H7 (cell line): ENCODE data around the gene C1orf74. TPM values are rescaled to one million over a fixed set of nuclear protein-coding genes. Genes with fewer than 3 reads are reported as not detected.

ENCODE experiments used
- DNase-seq: peaks from one replicate; pipeline ENCODE4 v3.0.0; 2012
- H3K27me3 ChIP-seq: 2 replicates; pipeline ENCODE4 v1.6.0; 2011; ENCODE audit warnings: mild to moderate bottlenecking, low read length; ENCODE audit not compliant: control insufficient read depth, insufficient read depth
- H3K36me3 ChIP-seq: replicated peaks from 2 replicates; pipeline ENCODE4 v1.5.1; 2011; ENCODE audit warnings: low read length; ENCODE audit not compliant: control insufficient read depth, insufficient read depth
- H3K4me3 ChIP-seq: 2 replicates; pipeline ENCODE4 v1.5.1; 2011; ENCODE audit warnings: low read depth, mild to moderate bottlenecking, control low read depth, low read length, moderate library complexity; ENCODE audit not compliant: insufficient read depth
- total RNA-seq: library from RNA; depleted of rRNA; stranded (reverse); fragments of >200 nt; shearing (Covaris generic); gene quantifications from 2 replicates; pipeline ENCODE4 v1.2.3, GENCODE V29; 2014; rRNA removed

C1orf74 gene
- 5.9 and 6.1 TPM in 2 replicates for total RNA-seq

DNA sequence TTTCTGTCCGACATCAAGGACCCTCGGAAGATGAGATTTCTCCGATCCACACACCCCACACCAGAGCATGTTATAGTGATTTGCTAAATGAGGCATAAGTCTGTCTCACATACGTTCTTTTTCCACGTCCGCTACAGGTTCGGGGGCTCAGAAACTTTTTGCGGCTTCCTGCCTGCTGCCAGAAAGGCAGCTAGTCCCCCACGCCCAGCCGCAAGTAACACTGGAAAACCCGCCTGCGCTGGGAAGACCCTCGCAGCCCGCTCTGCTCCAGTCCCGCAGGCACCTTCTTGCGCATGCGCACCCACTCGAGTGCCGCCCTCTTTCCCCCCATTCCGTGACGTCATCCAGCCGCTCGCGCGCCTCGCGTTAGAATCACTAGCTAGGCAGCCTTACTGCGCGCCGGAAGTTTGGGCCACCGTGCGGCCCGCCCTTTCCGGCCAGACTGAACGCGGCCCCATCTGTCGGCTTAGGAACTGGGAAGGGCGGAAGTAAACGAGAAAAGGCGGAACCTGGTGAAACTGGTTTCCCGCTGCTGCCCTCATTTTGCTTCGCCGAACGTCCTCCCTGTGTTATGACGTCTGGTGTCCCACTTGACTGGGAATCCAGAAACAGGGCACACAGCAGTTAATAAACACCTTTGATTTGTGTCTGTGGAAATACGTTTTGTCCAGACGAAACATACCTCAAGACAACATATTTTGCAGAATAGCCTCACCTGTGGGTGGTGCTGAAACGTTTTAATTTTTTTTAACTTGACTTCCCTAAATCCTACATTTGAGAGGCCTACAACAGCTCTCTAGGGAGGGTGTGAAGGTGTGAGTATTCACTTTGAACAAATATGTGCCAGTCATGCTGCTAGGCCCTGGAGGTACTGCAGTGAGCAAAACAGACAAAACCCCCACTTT is at the start of gene C1orf74:
TSS of gene C1orf74 (minus strand) at position 295 of the 905 bp plus-strand sequence. CDS start 925 bp downstream, outside the sequence.
- peak; percentile 98 for DNase-seq
- Histone ChIP-seq H3K27me3 (peaks cover 7% of the 10 kb centered on the region; the same call in 1 of the 2 replicates), H3K4me3 (peak within 1 kb of the TSS; percentile 58), H3K36me3 (peaks cover 4% of the 10 kb centered on the region)

DNA sequence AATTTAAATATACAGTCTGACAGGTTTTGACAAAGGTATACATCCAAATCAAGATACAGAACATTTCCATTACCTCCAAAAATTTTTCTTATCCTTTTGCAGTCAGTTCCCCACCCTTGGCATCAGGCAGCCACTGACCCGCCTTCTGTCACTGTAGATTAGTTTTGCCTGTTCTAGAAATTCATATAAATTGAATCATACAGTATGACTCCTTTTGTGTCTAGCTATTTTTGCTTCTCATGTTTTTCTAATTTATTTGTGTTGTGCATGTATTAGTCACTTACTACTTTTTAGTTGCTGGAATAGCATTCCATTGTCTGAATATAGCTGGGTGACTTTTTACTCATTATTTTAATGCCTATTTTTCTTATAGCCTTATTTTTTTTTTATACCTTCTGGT is 47.3 kb upstream of the C1orf74 start:
- Histone ChIP-seq H3K36me3 (peaks cover 19% of the 10 kb centered on the region), H3K27me3 (no peaks in the 10 kb centered on the region), H3K4me3 (no peak overlapping the region)
- no peak for DNase-seq

DNA sequence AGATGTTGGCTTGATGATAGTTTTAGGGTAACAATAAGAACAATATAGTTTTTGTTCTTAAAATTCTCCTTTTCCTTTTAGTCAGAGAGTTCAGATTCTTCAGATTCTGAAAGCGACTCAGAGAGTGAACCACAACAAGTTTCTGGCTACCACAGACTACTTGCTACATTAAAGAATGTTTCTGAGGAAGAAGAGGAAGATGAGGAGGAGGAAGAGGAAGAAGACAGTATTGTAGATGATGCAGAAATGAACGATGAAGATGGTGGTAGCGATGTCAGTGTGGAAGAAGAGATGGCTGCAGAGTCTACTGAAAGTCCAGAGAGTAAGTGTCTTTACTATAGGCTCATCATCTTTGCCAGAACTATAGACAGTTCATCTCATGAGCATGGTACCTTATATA is 46.4 kb upstream of the C1orf74 start:
- peaks cover 18% of the 10 kb centered on the region for H3K36me3 ChIP-seq
- no peak overlapping the region for H3K4me3 ChIP-seq
- H3K27me3 ChIP-seq = no peaks in the 10 kb centered on the region
- no peak for DNase-seq

DNA sequence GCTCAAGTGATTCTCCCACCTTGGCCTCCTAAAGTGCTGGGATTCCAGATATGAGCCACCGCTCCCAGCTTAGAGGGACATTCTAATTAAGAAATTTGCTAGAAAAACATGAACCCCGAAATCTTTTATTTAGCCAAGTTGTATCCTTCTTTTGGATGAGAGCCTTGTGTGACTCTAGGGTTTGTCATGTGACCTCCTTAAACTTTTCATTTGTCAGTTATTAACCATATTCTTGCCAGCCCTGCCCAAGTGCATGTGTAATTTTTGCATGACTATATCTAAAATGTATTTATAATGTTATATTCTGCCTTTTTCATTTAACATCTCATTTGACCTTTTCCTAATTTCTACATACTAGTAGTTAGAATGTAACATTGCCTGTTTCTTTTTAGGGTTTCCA is 45.4 kb upstream of the C1orf74 start:
- no peak for DNase-seq
- H3K27me3 ChIP-seq = no peaks in the 10 kb centered on the region
- H3K36me3 ChIP-seq = peaks cover 18% of the 10 kb centered on the region
- H3K4me3 ChIP-seq = no peak overlapping the region

DNA sequence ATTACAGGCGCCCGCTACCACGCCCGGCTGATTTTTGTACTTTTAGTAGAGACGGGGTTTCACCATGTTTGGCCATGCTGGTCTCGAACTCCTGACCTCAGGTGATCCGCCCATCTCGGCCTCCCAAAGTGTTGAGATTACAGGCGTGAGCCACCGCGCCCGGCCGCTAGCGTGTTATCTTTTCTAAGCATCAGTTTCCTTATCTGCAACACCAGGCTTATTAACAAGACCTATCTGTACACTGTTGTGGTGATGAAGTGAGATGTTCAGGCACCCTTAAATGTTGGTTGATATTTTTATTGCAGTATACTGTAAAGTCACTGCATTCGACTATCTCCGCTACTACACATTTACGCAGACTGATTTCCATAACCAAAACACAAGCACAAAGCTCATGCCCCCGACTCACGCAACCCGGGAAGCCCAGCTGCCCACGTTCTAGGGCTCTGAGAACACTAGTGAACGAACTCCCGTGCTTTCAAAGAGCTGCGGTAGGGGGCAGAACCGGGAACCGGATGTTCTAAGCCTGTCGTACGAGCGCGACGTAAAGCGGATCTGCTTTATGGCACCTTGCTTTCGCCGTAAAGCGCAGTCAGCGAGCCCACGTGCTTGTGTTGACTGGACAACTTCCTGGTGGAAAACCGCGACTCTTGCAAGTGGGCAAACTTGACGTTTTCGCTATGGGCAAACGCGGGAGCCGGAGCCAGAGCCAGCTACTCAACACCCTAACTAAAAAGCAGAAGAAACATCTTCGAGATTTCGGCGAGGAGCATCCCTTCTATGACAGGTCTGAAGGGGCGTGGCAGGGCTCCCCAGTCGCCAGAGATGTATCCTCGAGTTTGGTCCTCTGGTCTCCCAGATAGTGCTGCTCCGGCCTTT is 43.3 kb upstream of the C1orf74 start, which contains the start of gene UTP25:
TSS of gene UTP25 (plus strand) at position 589 of the 879 bp plus-strand sequence. CDS start at position 681, 92 bp downstream.
- H3K36me3 ChIP-seq = peaks cover 7% of the 10 kb centered on the region
- H3K4me3 ChIP-seq = peak within 1 kb of the TSS; percentile 82
- H3K27me3 ChIP-seq = no peaks in the 10 kb centered on the region; the same call in 1 of the 2 replicates
- DNase-seq = peak; percentile 74

DNA sequence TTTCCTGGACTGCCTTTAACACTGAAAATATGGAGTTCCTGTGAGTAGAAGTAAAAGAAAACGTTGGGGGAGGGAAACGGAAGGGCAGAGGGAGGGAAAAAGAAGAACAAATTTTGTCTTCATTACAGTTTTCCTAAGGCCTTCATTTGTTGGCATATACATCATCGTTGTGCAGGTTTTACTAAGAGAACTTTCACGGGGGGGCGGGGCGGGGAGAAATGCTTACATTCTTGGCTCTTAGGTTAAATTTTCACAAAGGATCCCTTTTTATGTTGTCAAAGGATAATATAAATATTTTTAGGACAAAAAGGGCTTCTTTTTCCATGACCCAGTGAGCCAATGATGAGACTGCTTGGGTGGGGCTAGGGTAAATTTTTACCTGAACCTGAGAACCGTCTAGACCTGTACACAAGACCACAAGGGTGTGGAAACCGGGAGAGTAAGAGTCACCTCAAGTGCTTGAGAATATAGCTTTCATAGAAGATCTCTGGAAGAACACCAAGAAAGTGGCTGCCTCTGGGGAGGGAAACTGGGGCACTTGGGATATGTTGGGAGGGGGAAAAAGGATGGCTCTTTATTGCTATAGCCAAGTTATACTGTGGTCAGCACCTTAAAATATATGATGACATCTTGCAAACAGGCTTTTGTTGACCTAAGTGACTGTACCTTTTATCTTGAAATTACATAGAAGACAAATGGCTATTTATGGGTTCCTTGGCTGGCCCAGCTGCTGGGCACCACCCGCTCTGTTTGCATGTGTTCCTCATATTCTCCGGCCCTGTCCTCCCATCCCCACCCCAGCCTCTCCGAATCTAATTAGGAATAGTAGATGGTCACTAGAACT is 41.5 kb upstream of the C1orf74 start:
- DNase-seq = no peak
- Histone ChIP-seq H3K27me3 (no peaks in the 10 kb centered on the region; the same call in 1 of the 2 replicates), H3K4me3 (no peak overlapping the region), H3K36me3 (peaks cover 1% of the 10 kb centered on the region)

DNA sequence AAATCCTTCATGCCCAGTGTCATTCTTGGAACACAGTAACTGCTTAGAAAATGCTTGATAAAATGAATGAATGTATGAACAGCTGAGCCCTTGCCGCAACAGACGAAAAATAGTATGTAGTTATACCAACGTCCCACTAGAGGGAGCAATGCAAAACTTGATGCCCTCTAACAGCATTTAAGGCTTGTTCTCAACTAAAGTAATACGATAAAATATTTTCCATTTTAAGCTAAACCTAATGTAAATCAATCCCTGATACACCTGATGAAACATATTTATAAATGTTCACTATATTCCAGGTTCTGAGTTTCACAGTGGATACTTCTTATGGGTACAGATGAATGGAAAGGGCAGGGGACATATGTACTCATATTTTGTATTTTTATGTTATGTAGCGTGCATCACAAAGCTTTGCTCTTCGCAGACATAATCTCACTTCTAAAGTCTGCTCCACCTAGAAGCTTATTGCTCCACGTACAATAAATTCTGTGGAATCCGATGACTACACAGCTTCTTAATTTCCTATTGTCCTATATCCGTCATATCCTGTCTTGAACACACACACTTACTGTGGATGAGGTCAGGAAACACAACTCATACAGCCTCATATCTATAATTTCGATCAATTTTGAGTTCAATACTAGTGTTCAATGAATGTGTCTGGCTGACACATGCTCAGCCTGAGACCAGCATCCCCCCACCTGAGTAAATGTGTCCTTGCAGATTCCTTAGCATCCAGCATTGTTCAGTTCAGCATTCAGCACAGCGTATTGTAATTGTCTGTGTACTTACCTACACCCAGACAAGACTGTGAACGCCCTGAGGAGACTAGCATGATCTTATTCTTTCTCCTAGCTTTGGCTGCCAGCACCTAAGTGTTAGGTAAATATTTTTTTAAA is 39.0 kb upstream of the C1orf74 start:
- H3K4me3 ChIP-seq = no peak overlapping the region

DNA sequence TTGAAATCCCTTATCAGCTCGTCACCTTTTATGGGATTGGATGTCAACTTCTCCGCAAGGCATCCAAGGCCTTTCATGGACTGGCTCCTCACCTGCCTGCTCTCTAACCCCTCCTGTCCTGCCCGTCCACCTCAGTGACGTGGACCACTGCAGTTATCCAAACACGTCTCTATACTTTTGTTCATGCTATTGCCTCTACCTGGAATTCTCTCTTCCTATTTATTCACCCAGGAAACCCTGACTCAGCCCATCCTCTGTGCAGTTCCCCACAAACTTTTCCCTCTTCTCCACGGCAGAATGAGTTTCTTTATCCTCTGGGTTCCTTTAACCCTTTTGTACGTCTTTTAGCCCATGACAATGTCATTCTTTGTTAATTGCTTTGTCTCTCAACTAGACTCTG is 38.3 kb upstream of the C1orf74 start:
- no peaks in the 10 kb centered on the region for H3K36me3 ChIP-seq
- H3K27me3 ChIP-seq = peaks cover 3% of the 10 kb centered on the region; the same call in 1 of the 2 replicates
- no peak for DNase-seq
- H3K4me3 ChIP-seq = no peak overlapping the region

More for the DNA sequence above, 39.0 kb upstream of the C1orf74 start:
- no peaks in the 10 kb centered on the region for H3K36me3 ChIP-seq
- peak; percentile 28 for DNase-seq
- H3K27me3 ChIP-seq = peaks cover 3% of the 10 kb centered on the region; the same call in 1 of the 2 replicates

DNA sequence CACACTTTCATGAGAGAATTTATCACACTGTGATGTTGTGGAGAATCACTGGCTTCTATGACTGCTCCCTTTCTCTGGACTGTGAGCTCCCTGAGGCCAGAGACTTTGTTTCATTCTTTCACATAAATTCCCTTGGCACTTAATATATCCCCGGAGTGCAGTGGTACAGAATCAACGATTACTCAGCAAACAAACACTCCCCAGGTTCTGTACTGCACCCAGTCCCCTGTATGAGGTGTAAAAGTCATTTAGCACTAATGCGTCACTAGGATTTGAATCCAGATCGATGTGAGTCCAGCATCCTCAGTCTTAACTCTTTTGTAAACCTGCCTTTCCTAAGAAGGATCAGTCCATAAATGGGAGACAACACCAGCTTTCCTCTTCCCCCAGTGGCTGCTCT is 36.6 kb upstream of the C1orf74 start:
- no peak for DNase-seq
- no peaks in the 10 kb centered on the region for H3K36me3 ChIP-seq
- H3K27me3 ChIP-seq = peaks cover 3% of the 10 kb centered on the region; the same call in 1 of the 2 replicates
- H3K4me3 ChIP-seq = no peak overlapping the region

DNA sequence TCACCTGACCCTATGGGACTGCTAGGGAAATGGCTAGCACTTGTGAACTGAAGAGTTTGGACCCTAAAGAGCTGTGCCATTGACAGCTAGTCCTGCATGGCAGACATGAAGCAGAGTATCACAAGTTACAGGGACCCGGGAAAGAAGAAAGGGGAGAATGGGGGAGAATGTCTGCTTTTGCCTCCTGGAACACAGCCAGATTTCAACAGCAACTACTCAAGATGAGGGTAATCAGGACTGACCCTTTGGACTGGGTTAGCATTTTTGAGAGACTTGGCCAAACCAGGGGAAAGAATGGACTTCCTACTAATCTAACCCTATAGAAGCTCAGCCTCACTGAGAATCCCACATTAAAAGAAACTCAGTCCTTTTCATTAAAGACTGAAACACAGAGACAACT is 34.7 kb upstream of the C1orf74 start:
- Histone ChIP-seq H3K27me3 (peaks cover 3% of the 10 kb centered on the region; the same call in 1 of the 2 replicates), H3K36me3 (no peaks in the 10 kb centered on the region), H3K4me3 (no peak overlapping the region)
- no peak for DNase-seq

DNA sequence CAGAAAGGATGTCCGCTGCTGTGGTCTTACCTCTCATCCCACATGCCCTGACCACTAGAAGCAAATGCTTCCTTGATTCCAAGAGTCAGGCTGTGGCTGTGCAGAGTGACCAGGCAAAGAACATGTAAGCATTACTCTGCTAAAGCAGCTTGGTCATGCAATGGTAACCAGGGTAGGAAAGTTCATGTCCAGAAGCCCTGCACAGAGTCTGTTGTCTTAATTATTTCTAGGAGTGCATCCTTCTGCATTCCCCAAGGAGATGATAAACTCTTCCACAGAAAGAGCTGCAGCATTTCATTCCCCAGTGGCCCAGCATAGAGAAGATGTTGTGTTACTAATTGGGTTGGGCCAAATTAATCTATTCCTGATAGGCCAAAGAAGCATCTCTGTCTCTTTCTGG is 33.3 kb upstream of the C1orf74 start:
- H3K36me3 ChIP-seq = no peaks in the 10 kb centered on the region
- H3K4me3 ChIP-seq = no peak overlapping the region
- no peak for DNase-seq
- H3K27me3 ChIP-seq = peaks cover 3% of the 10 kb centered on the region; the same call in 1 of the 2 replicates

DNA sequence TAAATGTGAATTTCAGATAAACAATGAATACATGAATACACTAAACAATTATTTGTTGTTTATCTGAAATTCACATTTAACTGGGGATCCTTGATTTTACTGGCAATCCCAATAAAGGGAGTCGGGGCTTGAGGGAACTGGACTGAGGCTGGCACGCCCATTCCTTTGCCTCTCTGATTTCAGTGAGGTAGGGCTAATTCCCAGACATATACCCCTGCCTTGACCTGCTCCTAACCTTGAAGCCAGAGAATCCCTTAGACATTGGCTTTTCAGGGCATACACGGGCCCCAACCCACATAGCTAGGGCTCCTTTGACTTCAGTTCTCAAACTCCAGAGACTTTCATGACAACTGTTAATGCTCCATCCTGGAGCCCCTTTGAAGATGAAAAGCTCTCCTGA is 32.6 kb upstream of the C1orf74 start:
- H3K4me3 ChIP-seq = no peak overlapping the region
- DNase-seq = no peak
- H3K27me3 ChIP-seq = peaks cover 3% of the 10 kb centered on the region; the same call in 1 of the 2 replicates
- no peaks in the 10 kb centered on the region for H3K36me3 ChIP-seq

DNA sequence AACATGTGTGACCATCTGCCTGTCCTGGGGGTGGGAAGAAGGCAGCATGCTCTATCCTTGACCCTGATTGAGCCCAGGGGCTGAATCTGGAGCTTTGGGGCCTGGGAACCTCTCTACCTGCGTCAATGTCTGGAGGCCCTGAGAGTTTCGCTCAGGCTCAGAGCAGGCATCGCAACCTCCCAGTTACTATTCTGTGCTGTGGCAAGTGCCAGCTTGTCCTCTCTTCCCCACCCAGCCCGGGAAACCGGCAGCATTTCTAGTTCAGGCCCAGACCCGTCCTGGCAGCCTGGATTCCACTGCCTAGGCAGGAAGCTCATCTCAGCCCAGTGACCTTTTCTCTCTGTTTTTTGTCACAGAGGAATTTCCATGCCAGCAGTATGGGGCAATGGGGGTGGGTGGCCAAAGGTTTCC is 31.6 kb upstream of the C1orf74 start:
- Histone ChIP-seq H3K27me3 (peaks cover 3% of the 10 kb centered on the region; the same call in 1 of the 2 replicates), H3K4me3 (no peak overlapping the region), H3K36me3 (no peaks in the 10 kb centered on the region)
- DNase-seq = no peak
